Measurements from ENCODE around the gene KLK5. TPM values are rescaled to one million over a fixed set of nuclear protein-coding genes. Genes with fewer than 3 reads are reported as not detected.

The KLK5 gene
- total RNA-seq, 1 experiment from 2014 or later, result 1.0 TPM

DNA sequence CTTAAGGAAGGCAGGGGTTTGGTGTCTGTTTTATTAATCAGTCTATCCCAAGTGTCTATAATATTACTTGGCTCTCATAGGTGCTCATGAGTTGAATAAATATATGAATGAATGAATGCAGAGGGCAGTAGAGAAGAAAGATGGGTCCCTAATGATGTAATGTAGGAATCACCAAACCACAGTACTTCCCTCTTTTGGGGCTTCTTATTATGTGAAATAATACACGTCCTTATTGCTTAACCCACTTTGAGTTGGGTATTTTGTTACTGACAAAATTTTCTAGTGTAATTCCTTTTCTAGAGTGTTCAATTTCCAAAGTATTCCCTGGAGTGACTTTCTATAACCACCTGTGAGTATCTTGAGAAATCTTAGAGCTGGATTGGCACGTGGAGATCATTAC is 13.2 kb downstream of the KLK5 start (continued):
- no peak for TF ChIP-seq ZNF425 (CRISPR knock-in tag; conservative IDR thresholded peaks at IDR 0.05)

GRCh38 chr19:50933640-50934039 is 19.2 kb downstream of the KLK5 start:
- Mint-ChIP-seq H3K27me3 (ENCODE audit: low read depth) (peaks cover 32% of the 10 kb centered on the region), H3K36me3 (no peaks in the 10 kb centered on the region), H3K9me3 (no peaks in the 10 kb centered on the region), H3K4me3 (no peak overlapping the region), H3K27ac (no peak overlapping the region), H3K4me1 (peaks cover 6% of the 10 kb centered on the region)
- POLR2A ChIA-PET, result interaction anchor here (0.7 kb wide), 1 partner anchor 154 kb away, joined by 3 read pairs; no protein-coding TSS in a partner anchor
- CTCF ChIA-PET, result interaction anchor here (8.1 kb wide), 1 partner anchor 84 kb away, joined by 93 read pairs; no protein-coding TSS in a partner anchor
- no peak for DNase-seq (ENCODE audit: low spot score)
- TF ChIP-seq, protein P1, sequence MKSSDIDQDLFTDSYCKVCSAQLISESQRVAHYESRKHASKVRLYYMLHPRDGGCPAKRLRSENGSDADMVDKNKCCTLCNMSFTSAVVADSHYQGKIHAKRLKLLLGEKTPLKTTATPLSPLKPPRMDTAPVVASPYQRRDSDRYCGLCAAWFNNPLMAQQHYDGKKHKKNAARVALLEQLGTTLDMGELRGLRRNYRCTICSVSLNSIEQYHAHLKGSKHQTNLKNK (CRISPR knock-in tag; IDR thresholded peaks at IDR 0.05), result no peak
- TF ChIP-seq PRRX2 (CRISPR knock-in tag; IDR thresholded peaks at IDR 0.05), result no peak
- TF ChIP-seq ZNF281 (CRISPR knock-in tag; IDR thresholded peaks at IDR 0.05), result no peak
- TF ChIP-seq CBFB (CRISPR knock-in tag; IDR thresholded peaks at IDR 0.05; ENCODE audit: low read depth), result no peak
- no peak for ATAC-seq

DNA sequence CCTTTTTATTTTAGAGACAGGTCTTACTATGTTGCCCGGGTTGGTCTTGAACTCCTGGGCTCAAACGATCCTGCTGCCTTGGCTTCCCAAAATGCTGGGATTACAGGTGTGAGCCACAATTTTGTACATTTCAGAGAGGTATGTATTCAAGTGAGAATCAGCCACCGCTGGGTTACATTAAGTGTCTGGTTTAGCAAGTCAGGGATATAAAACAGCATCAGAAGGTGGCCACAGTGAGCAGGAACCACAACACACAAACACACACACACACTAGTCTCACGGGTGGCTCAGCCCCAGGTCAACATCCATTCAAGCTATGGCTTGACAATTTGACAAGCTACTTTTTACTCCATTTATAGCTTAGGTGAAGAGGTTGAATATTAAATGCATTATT is 20.2 kb downstream of the KLK5 start:
- DNase-seq (ENCODE audit: low spot score), result no peak
- ChIA-PET CTCF (interaction anchor here (0.7 to 8.1 kb wide), 2 partner anchors 85 to 1786 kb away, joined by 3 to 93 read pairs; no protein-coding TSS in a partner anchor), POLR2A (interaction anchor here (0.7 kb wide), 1 partner anchor 154 kb away, joined by 3 read pairs; no protein-coding TSS in a partner anchor)
- ATAC-seq, result no peak
- H3K27me3 Mint-ChIP-seq (ENCODE audit: low read depth), result peaks cover 34% of the 10 kb centered on the region
- H3K36me3 Mint-ChIP-seq, result no peaks in the 10 kb centered on the region
- no peaks in the 10 kb centered on the region for H3K9me3 Mint-ChIP-seq
- no peak overlapping the region for H3K4me3 Mint-ChIP-seq
- H3K4me1 Mint-ChIP-seq, result peaks cover 6% of the 10 kb centered on the region
- no peak for TF ChIP-seq SMAD3 (CRISPR knock-in tag; IDR thresholded peaks at IDR 0.05; ENCODE audit: borderline replicate concordance)
- no peak for TF ChIP-seq RELA (CRISPR knock-in tag; IDR thresholded peaks at IDR 0.05; ENCODE audit: borderline replicate concordance)
- no peak for TF ChIP-seq FOXP1 (CRISPR knock-in tag; IDR thresholded peaks at IDR 0.05; ENCODE audit: borderline replicate concordance)
- TF ChIP-seq GRHL2 (CRISPR knock-in tag; IDR thresholded peaks at IDR 0.05; ENCODE audit: insufficient replicate concordance, severe bottlenecking), result no peak
- TF ChIP-seq ZNF232 (CRISPR knock-in tag; IDR thresholded peaks at IDR 0.05), result no peak
- TF ChIP-seq, protein P2, sequence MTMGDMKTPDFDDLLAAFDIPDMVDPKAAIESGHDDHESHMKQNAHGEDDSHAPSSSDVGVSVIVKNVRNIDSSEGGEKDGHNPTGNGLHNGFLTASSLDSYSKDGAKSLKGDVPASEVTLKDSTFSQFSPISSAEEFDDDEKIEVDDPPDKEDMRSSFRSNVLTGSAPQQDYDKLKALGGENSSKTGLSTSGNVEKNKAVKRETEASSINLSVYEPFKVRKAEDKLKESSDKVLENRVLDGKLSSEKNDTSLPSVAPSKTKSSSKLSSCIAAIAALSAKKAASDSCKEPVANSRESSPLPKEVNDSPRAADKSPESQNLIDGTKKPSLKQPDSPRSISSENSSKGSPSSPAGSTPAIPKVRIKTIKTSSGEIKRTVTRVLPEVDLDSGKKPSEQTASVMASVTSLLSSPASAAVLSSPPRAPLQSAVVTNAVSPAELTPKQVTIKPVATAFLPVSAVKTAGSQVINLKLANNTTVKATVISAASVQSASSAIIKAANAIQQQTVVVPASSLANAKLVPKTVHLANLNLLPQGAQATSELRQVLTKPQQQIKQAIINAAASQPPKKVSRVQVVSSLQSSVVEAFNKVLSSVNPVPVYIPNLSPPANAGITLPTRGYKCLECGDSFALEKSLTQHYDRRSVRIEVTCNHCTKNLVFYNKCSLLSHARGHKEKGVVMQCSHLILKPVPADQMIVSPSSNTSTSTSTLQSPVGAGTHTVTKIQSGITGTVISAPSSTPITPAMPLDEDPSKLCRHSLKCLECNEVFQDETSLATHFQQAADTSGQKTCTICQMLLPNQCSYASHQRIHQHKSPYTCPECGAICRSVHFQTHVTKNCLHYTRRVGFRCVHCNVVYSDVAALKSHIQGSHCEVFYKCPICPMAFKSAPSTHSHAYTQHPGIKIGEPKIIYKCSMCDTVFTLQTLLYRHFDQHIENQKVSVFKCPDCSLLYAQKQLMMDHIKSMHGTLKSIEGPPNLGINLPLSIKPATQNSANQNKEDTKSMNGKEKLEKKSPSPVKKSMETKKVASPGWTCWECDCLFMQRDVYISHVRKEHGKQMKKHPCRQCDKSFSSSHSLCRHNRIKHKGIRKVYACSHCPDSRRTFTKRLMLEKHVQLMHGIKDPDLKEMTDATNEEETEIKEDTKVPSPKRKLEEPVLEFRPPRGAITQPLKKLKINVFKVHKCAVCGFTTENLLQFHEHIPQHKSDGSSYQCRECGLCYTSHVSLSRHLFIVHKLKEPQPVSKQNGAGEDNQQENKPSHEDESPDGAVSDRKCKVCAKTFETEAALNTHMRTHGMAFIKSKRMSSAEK (CRISPR knock-in tag; IDR thresholded peaks at IDR 0.05; ENCODE audit: borderline replicate concordance), result no peak
- TF ChIP-seq TCF7 (CRISPR knock-in tag; IDR thresholded peaks at IDR 0.05; ENCODE audit: low read depth), result no peak
- TF ChIP-seq TP53 (CRISPR knock-in tag; IDR thresholded peaks at IDR 0.05), result no peak
- TF ChIP-seq NFATC4 (CRISPR knock-in tag; IDR thresholded peaks at IDR 0.05), result no peak
- TF ChIP-seq ZNF416 (CRISPR knock-in tag; IDR thresholded peaks at IDR 0.05), result no peak
- TF ChIP-seq, protein P3, sequence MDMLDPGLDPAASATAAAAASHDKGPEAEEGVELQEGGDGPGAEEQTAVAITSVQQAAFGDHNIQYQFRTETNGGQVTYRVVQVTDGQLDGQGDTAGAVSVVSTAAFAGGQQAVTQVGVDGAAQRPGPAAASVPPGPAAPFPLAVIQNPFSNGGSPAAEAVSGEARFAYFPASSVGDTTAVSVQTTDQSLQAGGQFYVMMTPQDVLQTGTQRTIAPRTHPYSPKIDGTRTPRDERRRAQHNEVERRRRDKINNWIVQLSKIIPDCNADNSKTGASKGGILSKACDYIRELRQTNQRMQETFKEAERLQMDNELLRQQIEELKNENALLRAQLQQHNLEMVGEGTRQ (CRISPR knock-in tag; IDR thresholded peaks at IDR 0.05), result no peak
- no peak for TF ChIP-seq MXD4 (CRISPR knock-in tag; IDR thresholded peaks at IDR 0.05; ENCODE audit: borderline replicate concordance)
- TF ChIP-seq, protein P4, sequence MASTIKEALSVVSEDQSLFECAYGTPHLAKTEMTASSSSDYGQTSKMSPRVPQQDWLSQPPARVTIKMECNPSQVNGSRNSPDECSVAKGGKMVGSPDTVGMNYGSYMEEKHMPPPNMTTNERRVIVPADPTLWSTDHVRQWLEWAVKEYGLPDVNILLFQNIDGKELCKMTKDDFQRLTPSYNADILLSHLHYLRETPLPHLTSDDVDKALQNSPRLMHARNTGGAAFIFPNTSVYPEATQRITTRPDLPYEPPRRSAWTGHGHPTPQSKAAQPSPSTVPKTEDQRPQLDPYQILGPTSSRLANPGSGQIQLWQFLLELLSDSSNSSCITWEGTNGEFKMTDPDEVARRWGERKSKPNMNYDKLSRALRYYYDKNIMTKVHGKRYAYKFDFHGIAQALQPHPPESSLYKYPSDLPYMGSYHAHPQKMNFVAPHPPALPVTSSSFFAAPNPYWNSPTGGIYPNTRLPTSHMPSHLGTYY (CRISPR knock-in tag; IDR thresholded peaks at IDR 0.05), result no peak
- no peak for TF ChIP-seq NR1H2 (CRISPR knock-in tag; IDR thresholded peaks at IDR 0.05)
- no peak overlapping the region for H3K27ac Mint-ChIP-seq
